ENCODE results near the gene SPRN. TPM values are rescaled to one million over a fixed set of nuclear protein-coding genes. Genes with fewer than 3 reads are reported as not detected.
A peak's percentile ranks its signal among the peaks of the same experiment; 100 is the strongest.

The SPRN gene
- total RNA-seq, 2 donors from 2014 or later, result 0.11 to 0.24 TPM

GRCh38 chr10:133445751-133446708 is 21.6 kb upstream of the SPRN start:
- DNase-seq, result no peak
- no peak overlapping the region for H3K4me3 Mint-ChIP-seq
- H3K27ac Mint-ChIP-seq, result no peak overlapping the region
- H3K4me1 Mint-ChIP-seq, result no peaks in the 10 kb centered on the region
- H3K9ac ChIP-seq (ENCODE audit: extremely low read depth, low read length, poor library complexity, severe bottlenecking), result no peak overlapping the region
- peaks cover 32% of the 10 kb centered on the region for H3K9me3 ChIP-seq (ENCODE audit: control insufficient read depth, low read length)
- H3K4me3 ChIP-seq (ENCODE audit: low read length), result no peak overlapping the region
- peaks cover 3% of the 10 kb centered on the region for H3K36me3 Mint-ChIP-seq (ENCODE audit: low read depth)
- H3K9me3 Mint-ChIP-seq, result peaks cover 81% of the 10 kb centered on the region
- H3K36me3 ChIP-seq (ENCODE audit: control insufficient read depth, insufficient read depth, low read length), result no peaks in the 10 kb centered on the region
- no peaks in the 10 kb centered on the region for H3K4me1 ChIP-seq (ENCODE audit: control insufficient read depth, insufficient read depth, low read length)
- no peak for TF ChIP-seq CTCF (conservative IDR thresholded peaks at IDR 0.05)
- H3K27me3 Mint-ChIP-seq (ENCODE audit: insufficient read depth), result no peaks in the 10 kb centered on the region
- 88 to 96% methylated on average over 27 to 80 of the region's 80 CpGs for WGBS, 2 experiments (ENCODE audit: insufficient coverage in 1 of 2, insufficient read length in 1 of 2)
- H3K27ac ChIP-seq (ENCODE audit: low read depth, low read length), result no peak overlapping the region
- no peaks in the 10 kb centered on the region for H3K27me3 ChIP-seq (ENCODE audit: control insufficient read depth, insufficient read depth, low read length, poor library complexity, severe bottlenecking)

- 91 to 94% methylated on average over 11 to 21 of the region's 22 CpGs for WGBS, 2 experiments (ENCODE audit: insufficient coverage in 1 of 2, insufficient read length in 1 of 2)
- Mint-ChIP-seq H3K9me3 (peaks cover 79% of the 10 kb centered on the region), H3K4me3 (no peak overlapping the region), H3K4me1 (no peaks in the 10 kb centered on the region), H3K27ac (no peak overlapping the region), H3K27me3 (ENCODE audit: insufficient read depth) (no peaks in the 10 kb centered on the region), H3K36me3 (ENCODE audit: low read depth) (peaks cover 3% of the 10 kb centered on the region)
- no peak overlapping the region for H3K4me3 ChIP-seq (ENCODE audit: low read length)
- TF ChIP-seq CTCF (conservative IDR thresholded peaks at IDR 0.05), result no peak
- no peaks in the 10 kb centered on the region for H3K27me3 ChIP-seq (ENCODE audit: control insufficient read depth, insufficient read depth, low read length, poor library complexity, severe bottlenecking)
- H3K9ac ChIP-seq (ENCODE audit: extremely low read depth, low read length, poor library complexity, severe bottlenecking), result no peak overlapping the region
- H3K27ac ChIP-seq (ENCODE audit: low read depth, low read length), result no peak overlapping the region
- DNase-seq, result peak; percentile 30
- no peaks in the 10 kb centered on the region for H3K36me3 ChIP-seq (ENCODE audit: control insufficient read depth, insufficient read depth, low read length)
- H3K4me1 ChIP-seq (ENCODE audit: control insufficient read depth, insufficient read depth, low read length), result no peaks in the 10 kb centered on the region
- H3K9me3 ChIP-seq (ENCODE audit: control insufficient read depth, low read length), result peaks cover 37% of the 10 kb centered on the region
These were observed 20.9 kb upstream of the SPRN start for GRCh38 chr10:133445268-133445732.

- Histone ChIP-seq H3K4me3 (ENCODE audit: low read length) (no peak overlapping the region), H3K4me1 (ENCODE audit: control insufficient read depth, insufficient read depth, low read length) (no peaks in the 10 kb centered on the region), H3K9me3 (ENCODE audit: control insufficient read depth, low read length) (peaks cover 33% of the 10 kb centered on the region), H3K9ac (ENCODE audit: extremely low read depth, low read length, poor library complexity, severe bottlenecking) (no peak overlapping the region), H3K27me3 (ENCODE audit: control insufficient read depth, insufficient read depth, low read length, poor library complexity, severe bottlenecking) (no peaks in the 10 kb centered on the region), H3K36me3 (ENCODE audit: control insufficient read depth, insufficient read depth, low read length) (no peaks in the 10 kb centered on the region), H3K27ac (ENCODE audit: low read depth, low read length) (no peak overlapping the region)
- Mint-ChIP-seq H3K4me3 (no peak overlapping the region), H3K9me3 (peaks cover 83% of the 10 kb centered on the region), H3K27ac (no peak overlapping the region), H3K27me3 (ENCODE audit: insufficient read depth) (no peaks in the 10 kb centered on the region), H3K36me3 (ENCODE audit: low read depth) (peaks cover 3% of the 10 kb centered on the region), H3K4me1 (no peaks in the 10 kb centered on the region)
- DNase-seq, result no peak
- 62 to 78% methylated on average over 6 to 12 of the region's 12 CpGs for WGBS, 2 experiments (ENCODE audit: insufficient coverage in 1 of 2, insufficient read length in 1 of 2)
- TF ChIP-seq CTCF (conservative IDR thresholded peaks at IDR 0.05), result no peak
These were observed 20.2 kb upstream of the SPRN start for GRCh38 chr10:133444342-133445267.

Data from endodermal cell (in vitro differentiated cells).